Measurements from ENCODE around the gene RGS7.
A peak's percentile ranks its signal among the peaks of the same experiment; 100 is the strongest.

RGS7 gene

GRCh38 chr1:240806200-240806745 lies 550.7 kb downstream of the RGS7 start:
- H3K4me3 ChIP-seq (ENCODE audit: low read depth, low read length): no peak overlapping the region
- no peak for TF ChIP-seq CTCF (IDR thresholded peaks at IDR 0.05; ENCODE audit: low read depth, low read length)
- in situ Hi-C loops (cut with HindIII; ENCODE audit: low sequenced_read_pairs): no loop called here
- no peak for DNase-seq (ENCODE audit: low read depth, low spot score)

- no peak overlapping the region for H3K4me3 ChIP-seq (ENCODE audit: low read depth, low read length)
- in situ Hi-C loops (cut with HindIII; ENCODE audit: low sequenced_read_pairs): no loop called here
- peak; percentile 21 for DNase-seq (ENCODE audit: low read depth, low spot score)
- TF ChIP-seq CTCF (IDR thresholded peaks at IDR 0.05; ENCODE audit: low read depth, low read length): no peak
These were observed 552.5 kb downstream of the RGS7 start for GRCh38 chr1:240804475-240804874.

GRCh38 chr1:240803151-240803550 lies 553.9 kb downstream of the RGS7 start:
- TF ChIP-seq CTCF (IDR thresholded peaks at IDR 0.05; ENCODE audit: low read depth, low read length): no peak
- no peak overlapping the region for H3K4me3 ChIP-seq (ENCODE audit: low read depth, low read length)
- DNase-seq (ENCODE audit: low read depth, low spot score): peak; percentile 65
- in situ Hi-C loops (cut with HindIII; ENCODE audit: low sequenced_read_pairs): no loop called here

- no peak for DNase-seq (ENCODE audit: low read depth, low spot score)
- in situ Hi-C loops (cut with HindIII; ENCODE audit: low sequenced_read_pairs): no loop called here
- no peak for TF ChIP-seq CTCF (IDR thresholded peaks at IDR 0.05; ENCODE audit: low read depth, low read length)
- H3K4me3 ChIP-seq (ENCODE audit: low read depth, low read length): no peak overlapping the region
These were observed 554.7 kb downstream of the RGS7 start for GRCh38 chr1:240802271-240802670.

- no peak overlapping the region for H3K4me3 ChIP-seq (ENCODE audit: low read depth, low read length)
- TF ChIP-seq CTCF (IDR thresholded peaks at IDR 0.05; ENCODE audit: low read depth, low read length): no peak
- no peak for DNase-seq (ENCODE audit: low read depth, low spot score)
- in situ Hi-C loops (cut with HindIII; ENCODE audit: low sequenced_read_pairs): no loop called here
These were observed 555.6 kb downstream of the RGS7 start for GRCh38 chr1:240801442-240801841.

- no peak overlapping the region for H3K4me3 ChIP-seq (ENCODE audit: low read depth, low read length)
- in situ Hi-C loops (cut with HindIII; ENCODE audit: low sequenced_read_pairs): no loop called here
- no peak for DNase-seq (ENCODE audit: low read depth, low spot score)
- TF ChIP-seq CTCF (IDR thresholded peaks at IDR 0.05; ENCODE audit: low read depth, low read length): no peak
These were observed 556.7 kb downstream of the RGS7 start for GRCh38 chr1:240800291-240800690.

GRCh38 chr1:240797050-240797449 lies 560.0 kb downstream of the RGS7 start:
- no peak for DNase-seq (ENCODE audit: low read depth, low spot score)
- H3K4me3 ChIP-seq (ENCODE audit: low read depth, low read length): no peak overlapping the region
- in situ Hi-C loops (cut with HindIII; ENCODE audit: low sequenced_read_pairs): no loop called here
- TF ChIP-seq CTCF (IDR thresholded peaks at IDR 0.05; ENCODE audit: low read depth, low read length): no peak
